Limb (tissue), 2 donors: ENCODE results near the gene AMELX.
A peak's percentile ranks its signal among the peaks of the same experiment; 100 is the strongest.

Experiments
- DNase-seq, 2 donors: peaks; one replicate each; pipeline ENCODE4 v3.0.0-alpha.2; 2016; ENCODE audit errors: extremely low spot score in 2 of 2

AMELX gene

DNA sequence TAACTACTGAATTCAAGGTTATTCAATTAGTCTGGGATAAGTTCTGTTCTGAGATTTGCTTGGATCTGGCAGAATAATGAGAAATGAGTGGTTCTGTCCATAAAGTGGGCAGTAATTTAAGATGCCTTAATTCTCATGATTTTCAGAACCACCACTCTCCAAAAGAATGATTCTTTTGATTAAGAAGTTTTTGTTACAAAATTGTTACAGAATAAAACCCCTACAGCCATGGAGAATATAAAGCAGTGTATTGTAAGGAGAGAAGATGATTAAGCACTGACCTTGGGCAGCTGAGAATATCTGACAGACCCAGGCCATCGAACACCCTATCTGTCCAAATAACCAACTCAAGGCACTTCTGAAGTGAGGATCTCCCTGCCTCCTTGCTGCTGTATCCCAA lies 12.4 kb downstream of the AMELX start:
- DNase-seq, result no peak

DNA sequence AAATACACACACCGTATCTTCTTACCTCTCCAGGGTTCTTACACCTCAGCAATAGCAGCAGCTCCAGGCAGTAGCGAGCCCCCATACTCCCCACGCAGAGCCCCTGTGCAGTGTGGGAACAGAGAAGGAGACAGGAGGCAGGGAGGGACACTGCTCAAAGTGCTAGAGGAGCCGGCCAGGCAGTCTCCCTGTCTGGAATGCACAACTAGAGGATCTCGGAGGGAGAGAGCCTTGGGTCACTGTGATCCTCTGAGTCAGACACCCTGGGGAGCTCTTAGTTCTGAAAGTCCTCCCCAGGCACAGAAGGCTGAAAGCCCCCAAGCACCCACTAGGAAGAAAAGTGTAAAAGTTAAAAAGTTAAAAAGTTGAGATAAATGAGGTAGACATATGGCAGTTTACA lies 16.0 kb downstream of the AMELX start:
- DNase-seq, result no peak

DNA sequence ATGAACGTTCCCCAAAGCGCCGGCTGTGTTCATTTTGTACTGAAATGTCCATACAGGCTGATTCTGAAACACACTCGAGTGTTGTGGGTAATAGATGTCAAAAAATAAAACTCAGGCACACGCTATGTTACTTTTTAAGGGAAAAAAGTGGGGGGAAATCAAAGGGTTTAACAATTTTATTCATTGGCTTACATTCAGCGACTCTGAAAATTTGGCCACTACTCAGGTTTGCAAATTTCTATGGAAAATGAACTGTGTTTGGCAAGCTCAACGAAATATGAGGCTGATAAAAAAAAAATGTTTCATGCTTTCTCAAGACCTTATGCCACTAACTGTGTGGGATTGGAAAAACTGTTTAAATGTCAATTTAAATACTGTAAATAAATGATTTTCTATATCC lies 18.5 kb downstream of the AMELX start:
- DNase-seq, result peak in 1 of 2 donors; percentile 3

DNA sequence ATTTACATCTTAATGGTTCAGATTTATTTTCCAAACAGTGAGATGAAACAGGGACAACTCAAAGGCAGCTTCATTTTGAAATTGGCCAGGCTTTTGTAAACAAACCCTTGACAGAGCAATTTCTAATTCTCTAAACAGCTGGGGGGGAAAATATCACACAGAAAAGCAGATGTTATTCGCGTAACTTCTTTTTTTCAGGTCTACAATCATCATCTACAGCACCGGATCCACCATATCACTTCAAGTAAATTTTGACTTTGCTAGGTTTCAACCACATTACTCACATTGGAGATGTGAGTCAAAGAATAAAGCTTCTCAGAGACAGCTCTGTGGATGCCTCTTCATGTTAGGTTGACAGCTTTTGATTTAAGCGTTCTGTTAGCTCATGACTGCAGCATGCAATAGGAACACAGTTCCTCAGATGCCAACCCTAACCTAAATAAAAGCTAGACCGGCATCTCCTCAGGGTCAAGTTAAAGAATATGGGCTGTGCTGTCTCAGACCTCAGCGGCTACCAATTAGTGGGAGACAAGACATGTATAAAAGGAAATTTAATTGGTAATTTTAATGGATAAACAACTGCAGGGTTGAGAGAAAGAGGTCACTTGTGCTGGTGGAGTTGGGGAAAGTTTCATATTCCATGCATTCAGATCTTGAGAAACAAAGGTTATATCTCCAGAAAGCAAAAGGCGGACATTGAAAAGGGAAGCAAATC lies 26.8 kb downstream of the AMELX start:
- DNase-seq, result no peak

DNA sequence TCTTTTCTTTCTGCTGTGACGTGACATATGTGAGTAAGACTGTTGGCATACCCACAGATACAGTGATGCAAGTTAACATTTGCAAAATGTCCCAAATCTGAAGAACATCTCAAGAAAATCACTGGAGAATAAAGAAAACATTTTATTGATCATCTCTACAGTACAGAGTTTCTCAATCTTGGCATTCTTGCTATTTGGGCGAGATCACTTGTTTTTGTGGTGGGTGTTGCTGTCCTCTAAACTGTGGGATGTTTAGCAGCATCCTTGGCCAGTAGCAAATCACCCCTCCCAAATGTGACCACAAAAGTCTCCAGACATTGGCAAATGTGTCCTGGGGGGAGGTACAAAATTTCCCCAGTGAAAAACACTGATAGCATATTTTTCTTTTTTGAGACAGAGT lies 28.8 kb downstream of the AMELX start:
- DNase-seq, result no peak

DNA sequence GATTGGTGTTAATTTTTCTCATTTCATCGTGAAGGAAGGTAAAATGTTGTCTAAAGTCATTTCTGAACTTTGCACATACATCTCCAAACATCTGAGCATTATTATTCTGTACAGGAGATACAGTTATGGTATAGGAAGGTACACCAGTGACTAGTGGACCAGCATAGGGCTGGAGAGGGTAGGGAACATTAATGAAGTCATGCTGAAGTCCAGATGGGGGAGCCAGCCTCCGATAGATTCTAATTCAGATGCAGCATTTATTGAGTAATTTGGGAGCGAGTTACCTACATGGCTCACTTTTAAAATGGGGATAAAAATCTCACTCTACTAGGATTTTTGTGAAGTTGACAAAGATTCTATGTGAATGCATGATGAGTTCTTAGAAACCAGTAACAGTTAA lies 34.9 kb downstream of the AMELX start:
- DNase-seq, result no peak

DNA sequence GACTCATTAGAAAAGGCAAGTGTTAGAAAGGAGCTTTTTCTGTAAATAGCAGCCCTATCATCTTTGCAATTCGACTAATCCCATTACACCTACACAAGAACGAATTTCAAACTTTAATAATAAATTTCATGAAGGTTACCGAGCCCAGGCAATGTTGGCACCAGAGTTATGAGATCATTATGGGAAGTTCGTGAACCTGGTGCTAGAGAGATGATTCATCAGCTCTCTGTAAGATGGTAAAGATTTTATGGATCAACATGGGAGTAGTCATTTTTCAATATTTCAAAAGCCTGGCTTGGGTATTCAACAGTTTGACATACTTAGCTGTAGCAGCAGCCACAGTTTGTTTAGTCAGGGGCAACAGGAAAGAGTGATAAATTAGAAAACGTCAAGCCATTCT lies 35.8 kb downstream of the AMELX start:
- DNase-seq, result no peak

DNA sequence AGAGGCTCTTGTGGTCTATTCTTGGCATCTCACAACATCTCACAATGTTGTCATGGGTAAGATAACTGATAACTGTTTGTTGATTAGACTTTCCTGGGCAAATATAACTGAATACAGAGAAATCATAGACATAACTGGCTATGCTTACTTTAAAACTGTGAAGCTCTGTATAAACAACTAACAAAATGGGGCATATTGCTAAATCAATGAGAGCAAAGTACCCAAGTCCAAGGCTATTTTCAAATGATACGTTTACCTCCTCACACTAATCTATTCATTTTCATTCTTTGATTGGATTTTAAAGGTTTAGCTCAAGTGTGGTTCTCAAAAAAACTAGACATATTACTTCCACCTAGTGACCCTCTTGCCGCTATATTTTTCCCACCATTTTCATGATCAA lies 38.6 kb downstream of the AMELX start:
- no peak for DNase-seq

DNA sequence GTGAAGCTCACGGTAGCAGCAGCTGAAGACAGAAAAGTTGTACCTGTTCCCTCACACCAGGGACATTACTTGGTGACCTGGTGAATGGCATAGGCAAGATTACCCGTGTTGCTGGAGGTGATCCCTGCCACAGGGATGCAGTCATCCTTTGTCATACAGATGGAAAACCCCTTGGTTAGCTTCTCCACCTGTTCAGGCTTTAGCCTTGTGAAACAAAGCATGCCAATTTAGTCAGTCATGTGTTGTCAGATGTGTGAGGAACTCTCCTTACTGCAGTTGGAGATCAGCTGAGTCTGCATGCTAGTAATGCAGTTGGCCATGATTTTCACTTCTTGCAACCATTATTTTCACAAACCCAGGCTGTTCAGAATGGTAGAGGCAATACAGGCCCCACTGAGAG lies 41.0 kb downstream of the AMELX start:
- DNase-seq, result no peak

DNA sequence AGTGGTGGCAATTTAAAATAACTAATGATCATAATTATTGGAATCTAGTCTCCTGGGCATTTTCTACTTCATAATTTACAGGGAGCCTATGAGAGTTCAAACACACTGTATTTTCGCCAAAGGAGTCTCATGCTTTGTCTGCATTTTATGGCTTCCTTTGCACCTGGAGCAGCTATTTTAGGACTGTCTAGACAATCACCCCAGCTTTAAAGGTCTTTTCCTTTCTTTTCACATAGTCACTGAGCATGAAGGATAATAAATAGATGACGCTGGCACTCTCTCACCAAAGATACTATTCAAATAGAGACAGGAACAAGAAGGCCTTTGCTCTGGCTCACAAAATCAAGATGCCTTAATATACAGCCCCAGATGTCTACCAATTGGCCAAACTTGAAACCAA lies 43.0 kb downstream of the AMELX start:
- DNase-seq, result no peak

DNA sequence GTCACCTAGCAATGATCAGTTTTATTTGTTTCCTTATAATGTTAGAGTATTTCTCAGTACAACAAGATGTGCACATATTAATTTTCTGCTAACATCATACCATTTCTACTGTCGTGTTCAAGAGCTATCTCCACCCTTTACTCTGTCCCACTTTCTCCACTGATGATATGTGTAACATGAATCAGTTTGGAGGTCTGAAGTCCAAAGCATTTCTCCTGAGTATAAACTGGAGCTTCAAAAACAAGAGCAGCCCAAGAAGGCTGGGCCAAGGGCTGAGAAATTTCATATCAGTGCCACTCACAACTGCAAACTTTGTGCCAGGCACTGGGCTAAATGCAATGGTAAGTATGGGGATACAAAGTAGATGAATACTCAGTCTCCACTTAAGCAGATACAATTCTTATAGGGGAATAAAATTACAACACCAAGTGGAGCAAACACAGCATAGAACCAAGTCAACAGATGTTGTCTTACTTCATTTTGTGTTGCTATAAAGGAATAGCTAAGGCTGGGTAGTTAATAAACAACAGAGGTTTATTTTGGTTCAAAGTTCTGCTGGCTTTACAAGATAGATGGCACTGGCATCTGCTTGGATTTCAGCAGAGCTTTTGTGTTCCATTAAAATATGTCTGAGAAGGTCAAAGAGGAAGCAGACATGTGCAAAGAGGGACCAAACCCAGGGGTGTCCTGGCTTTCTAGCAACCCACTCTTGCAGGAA lies 44.2 kb downstream of the AMELX start:
- no peak for DNase-seq

DNA sequence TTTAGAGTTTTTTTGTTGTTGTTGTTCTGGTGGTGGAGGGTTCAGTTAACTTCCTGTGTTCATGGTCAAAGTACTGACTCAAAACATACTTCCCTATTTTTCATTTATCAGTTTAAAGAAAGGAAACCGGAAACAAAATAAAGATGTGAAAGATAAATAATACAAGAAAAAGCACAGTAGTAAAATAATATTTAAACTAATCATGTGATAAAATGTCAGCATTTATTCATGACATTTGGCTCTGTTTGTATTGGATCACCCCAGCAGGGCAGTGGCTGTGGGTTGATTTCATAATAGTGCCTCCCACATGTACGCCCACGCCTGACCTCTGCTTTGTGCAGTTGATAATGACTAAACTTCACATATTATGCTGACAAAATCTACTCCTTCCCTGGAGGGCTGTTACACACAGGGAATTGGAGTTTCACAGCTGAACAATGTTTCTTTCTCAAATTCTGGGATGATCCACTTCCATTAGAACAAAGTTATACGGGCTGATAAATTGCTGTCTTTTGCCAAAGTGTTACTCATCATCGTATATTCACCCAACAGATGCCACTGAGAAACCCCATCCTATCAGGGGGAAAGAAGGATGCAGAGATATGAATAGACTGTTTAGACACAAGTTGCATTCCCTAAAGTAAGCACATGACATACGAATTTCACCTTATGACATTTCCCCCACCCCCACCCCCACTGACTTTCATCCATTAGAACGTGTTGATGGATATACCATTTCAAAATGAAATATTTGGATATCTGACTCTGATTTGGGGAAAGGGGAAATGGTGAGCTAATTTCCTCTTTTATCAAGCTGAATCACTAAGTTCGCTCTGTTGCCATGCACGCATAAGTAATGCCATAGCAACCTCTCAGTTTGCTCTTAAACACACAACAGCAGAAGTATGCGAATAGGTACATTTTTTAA lies 48.3 kb downstream of the AMELX start:
- no peak for DNase-seq

DNA sequence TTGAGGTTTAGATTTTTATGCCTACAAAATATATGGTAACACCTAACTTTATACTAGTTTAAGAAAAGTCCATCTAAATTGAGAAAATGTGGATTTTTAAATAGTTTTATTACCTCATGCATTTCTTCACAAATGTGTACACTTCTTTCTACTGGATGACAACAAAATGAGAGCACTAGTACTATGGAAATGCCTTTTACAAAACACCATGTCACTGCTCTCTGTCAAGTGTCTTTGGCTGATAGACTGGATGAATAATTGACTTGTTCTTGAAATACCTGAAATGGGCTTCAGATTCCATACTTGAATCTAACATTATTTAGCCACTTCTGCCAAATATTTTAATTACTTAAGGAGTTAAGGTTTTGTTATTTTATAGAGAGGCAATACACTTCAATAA lies 49.5 kb downstream of the AMELX start:
- no peak for DNase-seq

DNA sequence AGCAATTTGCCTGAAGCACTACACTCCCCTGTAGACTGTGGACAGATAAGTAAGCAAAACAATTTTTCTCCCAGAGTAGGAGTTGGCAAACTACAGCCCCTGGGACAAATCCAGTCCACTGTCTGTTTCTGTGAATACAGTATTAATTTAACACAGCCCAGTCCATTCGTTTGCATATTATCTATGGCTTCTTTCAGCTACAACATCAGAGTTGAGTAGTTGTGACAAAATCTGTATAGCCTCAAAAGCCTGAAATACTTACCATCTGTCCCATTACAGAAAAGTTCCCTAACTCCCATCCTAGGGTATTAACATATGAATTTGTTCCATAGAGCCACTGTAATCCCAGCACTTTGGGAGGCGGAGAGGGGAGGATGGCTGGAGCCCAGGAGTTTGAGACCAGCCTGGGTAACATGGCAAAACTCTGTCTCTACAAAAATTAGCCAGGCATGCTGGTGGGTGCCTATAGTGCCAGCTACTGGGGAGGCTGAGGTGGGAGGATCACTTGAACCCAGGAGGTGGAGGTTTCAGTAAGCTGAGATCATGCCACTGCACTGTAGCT lies 53.0 kb downstream of the AMELX start:
- no peak for DNase-seq

DNA sequence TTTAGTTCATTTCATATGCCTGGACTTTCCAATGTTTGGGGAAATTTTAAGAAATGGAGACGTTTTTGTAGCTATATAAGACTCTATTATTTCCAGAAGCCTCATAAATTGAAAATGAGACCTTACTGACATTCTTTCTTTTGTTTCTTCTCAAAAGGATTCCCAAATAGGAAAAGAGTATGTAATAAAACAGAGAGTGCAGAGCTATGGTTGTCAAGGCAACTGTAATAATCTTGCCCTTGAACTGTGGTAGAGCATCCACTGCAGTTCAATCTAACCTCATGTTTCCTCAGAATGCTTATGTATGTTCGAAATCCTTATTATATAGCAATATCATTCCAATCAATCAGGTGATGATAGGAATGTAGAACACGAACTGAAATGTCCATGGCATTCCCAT lies 54.1 kb downstream of the AMELX start:
- peak in 1 of 2 donors; percentile 16 for DNase-seq

DNA sequence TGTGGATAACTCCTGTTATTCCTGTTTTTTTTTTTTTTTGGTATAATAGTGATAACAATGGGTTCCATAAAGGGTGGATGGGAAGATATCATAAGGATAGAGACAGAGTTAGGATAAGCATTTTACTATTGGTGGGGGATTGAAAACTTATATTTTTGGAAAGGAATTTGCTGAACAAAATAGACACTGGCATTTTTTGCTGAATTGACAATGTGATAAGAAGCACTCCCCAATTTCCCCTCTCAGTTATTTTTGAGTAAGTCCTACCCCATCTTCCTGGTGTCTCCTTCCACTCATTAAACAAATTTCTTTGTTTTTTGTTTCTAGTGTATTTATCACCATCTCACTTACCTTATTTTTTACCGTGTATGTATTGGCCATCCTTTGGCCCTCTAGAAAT lies 55.8 kb downstream of the AMELX start:
- no peak for DNase-seq

DNA sequence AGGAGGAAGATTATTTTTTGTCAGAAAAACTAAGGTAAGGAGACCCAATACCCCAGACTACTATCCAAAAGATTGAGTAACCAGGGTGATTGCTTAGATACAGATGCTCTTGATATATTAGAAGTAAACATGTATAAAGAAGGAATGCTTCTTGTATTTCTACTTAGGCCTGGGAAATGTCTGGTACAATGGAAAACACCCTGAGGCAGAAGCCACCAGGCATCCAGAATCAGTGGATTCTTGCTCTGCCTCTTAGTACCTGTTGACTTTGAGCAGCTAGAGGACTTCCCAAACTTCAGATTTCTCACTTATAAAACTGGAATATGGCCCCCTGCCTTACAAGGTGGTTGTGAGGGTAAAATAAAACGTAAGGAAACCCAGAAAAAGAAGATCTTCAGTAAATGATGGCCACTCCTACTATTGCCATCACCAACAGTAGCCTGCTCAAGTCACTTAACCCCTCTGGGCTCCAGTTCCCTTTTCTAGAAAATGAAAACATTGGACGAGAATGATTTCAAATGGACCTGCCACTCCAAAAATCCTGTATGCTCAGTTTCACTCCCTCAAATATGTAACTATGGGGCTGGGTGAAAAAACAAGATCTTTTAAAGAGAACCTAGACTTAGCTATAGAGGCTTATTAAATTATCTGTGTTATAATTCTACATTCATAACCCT lies 56.6 kb downstream of the AMELX start:
- no peak for DNase-seq
